Neural cell (in vitro differentiated cells): ENCODE data around the gene CCNDBP1. TPM values are rescaled to one million over a fixed set of nuclear protein-coding genes. Genes with fewer than 3 reads are reported as not detected.

Source experiments
- H2AFZ ChIP-seq: fragments of 200-600, 300-800 bp; sonication (generic), shearing (Covaris generic); 2 replicates; pipeline ENCODE4 v1.6.0; 2014; ENCODE audit warnings: low read depth, mild to moderate bottlenecking, antibody characterized with exemption, low read length, moderate library complexity
- H3F3A ChIP-seq: fragments of 200-600 bp; shearing (Covaris generic); 2 replicates; pipeline ENCODE4 v1.6.1; 2016; ENCODE audit warnings: mild to moderate bottlenecking, moderate library complexity, mixed read lengths, antibody characterized with exemption, low read length; ENCODE audit not compliant: insufficient read depth, poor library complexity, severe bottlenecking
- H3K27ac ChIP-seq: fragments of 200-600, 300-800 bp; sonication (generic), shearing (Covaris generic); 2 replicates; pipeline ENCODE4 v1.5.1; 2014; ENCODE audit warnings: mild to moderate bottlenecking, low read length, moderate library complexity
- H3K27me3 ChIP-seq: fragments of 300-800, 200-600 bp; sonication (generic), shearing (Covaris generic); 2 replicates; pipeline ENCODE4 v1.6.0; 2014; ENCODE audit warnings: mild to moderate bottlenecking, low read depth, low read length, moderate library complexity; ENCODE audit not compliant: insufficient read depth
- H3K36me3 ChIP-seq: fragments of 300-800, 200-600 bp; sonication (generic), shearing (Covaris generic); 2 replicates; pipeline ENCODE4 v1.5.1; 2014; ENCODE audit warnings: mild to moderate bottlenecking, antibody characterized with exemption, low read length, moderate library complexity; ENCODE audit not compliant: insufficient read depth
- H3K4me2 ChIP-seq: fragments of 300-800, 200-600 bp; sonication (generic), shearing (Covaris generic); 2 replicates; pipeline ENCODE4 v1.6.0; 2014; ENCODE audit warnings: mild to moderate bottlenecking, low read length
- H3K4me3 ChIP-seq: fragments of 300-800, 200-600 bp; sonication (generic), shearing (Covaris generic); 2 replicates; pipeline ENCODE4 v1.5.1; 2014; ENCODE audit warnings: mild to moderate bottlenecking, low read length, moderate library complexity
- H3K79me2 ChIP-seq: fragments of 200-600 bp; shearing (Covaris generic); replicated peaks from 2 replicates; pipeline ENCODE4 v1.6.0; 2014; ENCODE audit warnings: mild to moderate bottlenecking, low read length, moderate library complexity; ENCODE audit not compliant: insufficient read depth
- H3K9ac ChIP-seq: fragments of 300-800, 200-600 bp; sonication (generic), shearing (Covaris generic); 2 replicates; pipeline ENCODE4 v1.6.1; 2016; ENCODE audit warnings: mild to moderate bottlenecking, low read length, mixed read lengths
- H3K9me2 ChIP-seq: fragments of 200-600 bp; shearing (Covaris generic); 2 replicates; pipeline ENCODE4 v1.6.1; 2016; ENCODE audit warnings: mild to moderate bottlenecking, low read length, mixed read lengths; ENCODE audit not compliant: insufficient read depth
- H3K9me3 ChIP-seq: fragments of 200-600, 300-800 bp; sonication (generic), shearing (Covaris generic); 2 replicates; pipeline ENCODE4 v1.6.1; 2016; ENCODE audit warnings: mild to moderate bottlenecking, mixed run types, low read length, moderate library complexity, mixed read lengths
- H4K20me1 ChIP-seq: fragments of 200-600 bp; shearing (Covaris generic); 2 replicates; pipeline ENCODE4 v1.6.1; 2016; ENCODE audit warnings: mild to moderate bottlenecking, mixed run types; ENCODE audit not compliant: insufficient read depth
- EP300 ChIP-seq: fragments of 450-650 bp; conservative IDR thresholded peaks from 2 replicates; pipeline ENCODE4 v1.6.1; 2014; ENCODE audit warnings: antibody characterized with exemption, mild to moderate bottlenecking, moderate library complexity; ENCODE audit not compliant: poor library complexity, severe bottlenecking
- EZH2 ChIP-seq: fragments of 200-600, 300-800 bp; shearing (Covaris generic), sonication (generic); IDR thresholded peaks from 2 replicates; pipeline ENCODE4 v1.6.1; 2014; ENCODE audit warnings: antibody characterized with exemption, low read length, borderline replicate concordance, mild to moderate bottlenecking; ENCODE audit not compliant: insufficient read depth, poor library complexity, severe bottlenecking
- MXI1 ChIP-seq: fragments of 450-650 bp; conservative IDR thresholded peaks from 2 replicates; pipeline ENCODE4 v1.6.1; 2014; ENCODE audit warnings: antibody characterized with exemption, mild to moderate bottlenecking; ENCODE audit not compliant: poor library complexity, severe bottlenecking
- POLR2AphosphoS5 ChIP-seq: IDR thresholded peaks from 2 replicates; pipeline ENCODE4 v1.6.1; 2012
- RAD21 ChIP-seq: fragments of 450-650 bp; conservative IDR thresholded peaks from 2 replicates; pipeline ENCODE4 v1.6.1; 2014; ENCODE audit warnings: antibody characterized with exemption, mild to moderate bottlenecking, moderate library complexity
- SMC3 ChIP-seq: fragments of 450-650 bp; conservative IDR thresholded peaks from 2 replicates; pipeline ENCODE4 v1.6.1; 2014; ENCODE audit warnings: antibody characterized with exemption, mild to moderate bottlenecking, moderate library complexity; ENCODE audit not compliant: poor library complexity
- TAF1 ChIP-seq: IDR thresholded peaks from 2 replicates; pipeline ENCODE4 v1.6.1; 2012; ENCODE audit warnings: low read depth
- polyA plus RNA-seq: library from polyadenylated mRNA; depleted of rRNA; stranded (reverse); fragments of >200 nt; gene quantifications from 2 replicates; pipeline ENCODE4 v1.2.3, GENCODE V29; 2014
- TF ChIP-seq, protein P1 (sequence below): fragments of 450-650 bp; IDR thresholded peaks from 2 replicates; pipeline ENCODE4 v1.5.1; 2014; ENCODE audit warnings: antibody characterized with exemption, mild to moderate bottlenecking, moderate library complexity; ENCODE audit not compliant: poor library complexity, severe bottlenecking
- TF ChIP-seq, protein P2 (sequence below): IDR thresholded peaks from 2 replicates; pipeline ENCODE4 v1.6.1; 2012; ENCODE audit warnings: borderline replicate concordance

Gene CCNDBP1
- polyA plus RNA-seq, 1 donor from 2014 or later: 67.6 TPM

DNA sequence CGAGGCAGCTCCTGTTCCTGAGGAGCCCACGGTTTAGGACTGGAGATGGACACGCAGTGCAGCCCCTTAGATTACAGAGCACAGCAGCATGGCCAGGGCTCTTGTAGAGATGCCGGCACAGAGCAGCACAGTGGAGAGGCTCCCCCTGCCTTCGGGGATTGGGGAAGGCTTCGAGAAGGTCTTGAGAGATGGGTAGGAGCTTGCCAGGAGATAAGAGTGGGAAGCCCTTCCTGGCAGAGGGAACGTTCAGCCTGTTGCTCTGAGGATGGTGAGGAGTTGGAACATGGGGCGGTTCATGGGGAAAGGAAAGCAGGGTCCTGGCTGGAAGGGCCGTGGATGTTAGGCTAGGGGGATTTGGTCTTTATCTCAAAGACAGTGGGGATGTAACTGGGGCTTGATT, 25.6 kb downstream of the CCNDBP1 start:
- Histone ChIP-seq H3K9me2 (no peaks in the 10 kb centered on the region), H3F3A (no peaks in the 10 kb centered on the region), H3K9me3 (no peaks in the 10 kb centered on the region), H3K79me2 (no peaks in the 10 kb centered on the region), H3K27ac (no peak overlapping the region), H3K9ac (no peak overlapping the region), H2AFZ (no peak overlapping the region), H3K4me2 (no peak overlapping the region), H3K4me3 (no peak overlapping the region), H4K20me1 (no peaks in the 10 kb centered on the region), H3K36me3 (no peaks in the 10 kb centered on the region), H3K27me3 (no peaks in the 10 kb centered on the region)
- TF ChIP-seq EP300: no peak
- TF ChIP-seq, protein P1, sequence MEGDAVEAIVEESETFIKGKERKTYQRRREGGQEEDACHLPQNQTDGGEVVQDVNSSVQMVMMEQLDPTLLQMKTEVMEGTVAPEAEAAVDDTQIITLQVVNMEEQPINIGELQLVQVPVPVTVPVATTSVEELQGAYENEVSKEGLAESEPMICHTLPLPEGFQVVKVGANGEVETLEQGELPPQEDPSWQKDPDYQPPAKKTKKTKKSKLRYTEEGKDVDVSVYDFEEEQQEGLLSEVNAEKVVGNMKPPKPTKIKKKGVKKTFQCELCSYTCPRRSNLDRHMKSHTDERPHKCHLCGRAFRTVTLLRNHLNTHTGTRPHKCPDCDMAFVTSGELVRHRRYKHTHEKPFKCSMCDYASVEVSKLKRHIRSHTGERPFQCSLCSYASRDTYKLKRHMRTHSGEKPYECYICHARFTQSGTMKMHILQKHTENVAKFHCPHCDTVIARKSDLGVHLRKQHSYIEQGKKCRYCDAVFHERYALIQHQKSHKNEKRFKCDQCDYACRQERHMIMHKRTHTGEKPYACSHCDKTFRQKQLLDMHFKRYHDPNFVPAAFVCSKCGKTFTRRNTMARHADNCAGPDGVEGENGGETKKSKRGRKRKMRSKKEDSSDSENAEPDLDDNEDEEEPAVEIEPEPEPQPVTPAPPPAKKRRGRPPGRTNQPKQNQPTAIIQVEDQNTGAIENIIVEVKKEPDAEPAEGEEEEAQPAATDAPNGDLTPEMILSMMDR: no peak
- no peak for TF ChIP-seq RAD21
- TF ChIP-seq SMC3: no peak
- TF ChIP-seq POLR2AphosphoS5: no peak
- TF ChIP-seq, protein P2, sequence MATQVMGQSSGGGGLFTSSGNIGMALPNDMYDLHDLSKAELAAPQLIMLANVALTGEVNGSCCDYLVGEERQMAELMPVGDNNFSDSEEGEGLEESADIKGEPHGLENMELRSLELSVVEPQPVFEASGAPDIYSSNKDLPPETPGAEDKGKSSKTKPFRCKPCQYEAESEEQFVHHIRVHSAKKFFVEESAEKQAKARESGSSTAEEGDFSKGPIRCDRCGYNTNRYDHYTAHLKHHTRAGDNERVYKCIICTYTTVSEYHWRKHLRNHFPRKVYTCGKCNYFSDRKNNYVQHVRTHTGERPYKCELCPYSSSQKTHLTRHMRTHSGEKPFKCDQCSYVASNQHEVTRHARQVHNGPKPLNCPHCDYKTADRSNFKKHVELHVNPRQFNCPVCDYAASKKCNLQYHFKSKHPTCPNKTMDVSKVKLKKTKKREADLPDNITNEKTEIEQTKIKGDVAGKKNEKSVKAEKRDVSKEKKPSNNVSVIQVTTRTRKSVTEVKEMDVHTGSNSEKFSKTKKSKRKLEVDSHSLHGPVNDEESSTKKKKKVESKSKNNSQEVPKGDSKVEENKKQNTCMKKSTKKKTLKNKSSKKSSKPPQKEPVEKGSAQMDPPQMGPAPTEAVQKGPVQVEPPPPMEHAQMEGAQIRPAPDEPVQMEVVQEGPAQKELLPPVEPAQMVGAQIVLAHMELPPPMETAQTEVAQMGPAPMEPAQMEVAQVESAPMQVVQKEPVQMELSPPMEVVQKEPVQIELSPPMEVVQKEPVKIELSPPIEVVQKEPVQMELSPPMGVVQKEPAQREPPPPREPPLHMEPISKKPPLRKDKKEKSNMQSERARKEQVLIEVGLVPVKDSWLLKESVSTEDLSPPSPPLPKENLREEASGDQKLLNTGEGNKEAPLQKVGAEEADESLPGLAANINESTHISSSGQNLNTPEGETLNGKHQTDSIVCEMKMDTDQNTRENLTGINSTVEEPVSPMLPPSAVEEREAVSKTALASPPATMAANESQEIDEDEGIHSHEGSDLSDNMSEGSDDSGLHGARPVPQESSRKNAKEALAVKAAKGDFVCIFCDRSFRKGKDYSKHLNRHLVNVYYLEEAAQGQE: no peak
- TF ChIP-seq EZH2: no peak
- no peak for TF ChIP-seq TAF1
- TF ChIP-seq MXI1: no peak

DNA sequence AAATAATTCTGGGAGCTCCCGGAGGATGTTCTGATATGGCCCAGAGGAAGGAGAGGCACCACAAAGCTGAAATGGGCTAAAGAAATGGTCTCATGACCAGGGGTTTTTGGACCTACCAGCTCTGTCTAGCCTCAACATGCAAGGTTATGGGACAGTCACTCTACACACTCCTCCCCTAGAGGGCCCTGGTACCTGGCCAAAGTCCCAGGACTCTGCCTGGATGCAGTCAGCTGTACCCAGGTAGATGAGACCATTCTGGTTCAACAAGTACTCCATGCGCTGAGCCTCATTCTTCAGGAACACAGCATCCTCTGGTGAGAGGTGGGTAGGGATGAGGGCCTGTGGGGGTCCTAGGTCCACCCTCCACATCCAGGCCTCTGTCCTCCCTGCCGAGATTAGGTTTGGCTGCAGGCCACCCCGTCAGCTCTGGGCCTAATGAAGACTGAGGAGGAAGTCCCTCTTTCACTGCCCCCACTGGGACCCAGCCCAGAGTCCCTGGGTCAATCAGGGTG, 26.1 kb downstream of the CCNDBP1 start:
- H3K4me2 ChIP-seq: no peak overlapping the region
- no peaks in the 10 kb centered on the region for H3K9me2 ChIP-seq
- no peaks in the 10 kb centered on the region for H3K27me3 ChIP-seq
- H3K9ac ChIP-seq: no peak overlapping the region
- no peaks in the 10 kb centered on the region for H3F3A ChIP-seq
- H3K36me3 ChIP-seq: no peaks in the 10 kb centered on the region
- H3K9me3 ChIP-seq: no peaks in the 10 kb centered on the region
- H3K79me2 ChIP-seq: no peaks in the 10 kb centered on the region
- no peak overlapping the region for H3K4me3 ChIP-seq
- no peaks in the 10 kb centered on the region for H4K20me1 ChIP-seq
- no peak for TF ChIP-seq TAF1
- TF ChIP-seq EZH2: no peak
- no peak for TF ChIP-seq POLR2AphosphoS5
- TF ChIP-seq, protein P2: no peak
- no peak overlapping the region for H2AFZ ChIP-seq
- H3K27ac ChIP-seq: no peak overlapping the region
